ENCODE results near the gene RBBP9. TPM values are rescaled to one million over a fixed set of nuclear protein-coding genes. Genes with fewer than 3 reads are reported as not detected.
"Not testable (repeated sequence)": the region's sequence is repeated elsewhere in the genome, so short reads cannot be mapped to it uniquely, and the experiment has no call there.

Gene RBBP9
- polyA plus RNA-seq, 1 donor, result 22.5 TPM

DNA sequence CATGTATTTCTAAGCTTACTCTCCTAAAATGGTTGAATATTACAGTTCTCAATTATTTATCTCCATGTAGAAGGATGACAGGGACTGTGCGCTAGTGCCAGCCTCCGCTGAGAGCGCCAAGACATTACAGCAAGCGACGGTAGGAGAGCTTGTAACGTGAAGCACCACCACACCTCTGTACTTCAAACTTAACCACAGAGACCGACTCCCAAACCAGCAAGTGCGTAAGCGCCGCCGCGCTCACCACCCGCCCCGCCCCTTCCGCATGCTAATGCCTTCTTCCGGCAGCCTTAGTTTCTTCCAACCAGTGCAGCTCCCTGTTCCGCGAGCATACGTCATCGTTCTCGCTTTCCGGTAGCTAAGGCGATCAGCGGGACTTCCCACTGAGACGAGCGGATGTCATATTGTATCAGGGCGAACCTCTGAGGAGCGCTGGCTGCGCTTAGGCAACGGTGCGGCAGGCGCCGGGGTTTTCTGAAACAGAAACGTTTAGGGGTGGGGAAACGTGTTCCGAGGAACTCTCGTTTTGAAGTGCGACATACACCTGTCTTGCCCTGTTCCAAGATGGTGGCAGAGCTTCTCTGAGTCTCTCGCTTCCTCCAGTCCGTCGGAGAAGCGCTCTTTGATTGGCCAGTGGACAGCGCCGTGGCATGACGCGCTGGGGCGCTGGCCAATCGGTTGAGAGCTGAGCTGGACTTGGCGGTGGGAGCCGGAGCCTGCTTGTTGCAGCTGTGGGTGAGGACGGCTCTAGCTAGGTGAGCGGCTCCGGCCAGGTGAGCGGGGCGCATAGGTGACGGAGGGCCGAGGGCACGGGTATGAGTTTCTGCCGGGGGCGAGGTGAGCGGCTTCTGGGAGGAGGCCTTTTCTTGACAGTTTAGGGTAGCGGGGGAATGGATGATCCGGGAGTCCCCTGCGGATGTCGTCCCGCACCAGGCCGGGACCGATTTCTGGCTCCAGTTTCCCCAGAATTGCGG, 10.5 kb upstream of the RBBP9 start, which contains the start of gene SEC23B:
Gene SEC23B (plus strand): TSS at position 723 of the 974 bp plus-strand sequence. CDS start 2,896 bp downstream, outside the sequence.
- DNase-seq, result peak; percentile 97 to 99
- Histone ChIP-seq H3K4me1 (ENCODE audit: control insufficient read depth, insufficient read depth, low read length) (peaks cover 6% of the 10 kb centered on the region), H3K4me3 (ENCODE audit: low read length) (peak within 1 kb of the TSS; percentile 80), H3K36me3 (ENCODE audit: control insufficient read depth, insufficient read depth, low read length) (peaks cover 12% of the 10 kb centered on the region), H3K27ac (ENCODE audit: low read length) (peak within 1 kb of the TSS; percentile 85), H3K9me3 (ENCODE audit: control insufficient read depth, low read depth, low read length) (no peaks in the 10 kb centered on the region), H3K27me3 (ENCODE audit: control insufficient read depth, insufficient read depth, low read length) (peaks cover 11% of the 10 kb centered on the region)
- WGBS (ENCODE audit: insufficient coverage, low lambda C conversion rate), result no CpG with 5 or more reads among the region's 69 CpGs

DNA sequence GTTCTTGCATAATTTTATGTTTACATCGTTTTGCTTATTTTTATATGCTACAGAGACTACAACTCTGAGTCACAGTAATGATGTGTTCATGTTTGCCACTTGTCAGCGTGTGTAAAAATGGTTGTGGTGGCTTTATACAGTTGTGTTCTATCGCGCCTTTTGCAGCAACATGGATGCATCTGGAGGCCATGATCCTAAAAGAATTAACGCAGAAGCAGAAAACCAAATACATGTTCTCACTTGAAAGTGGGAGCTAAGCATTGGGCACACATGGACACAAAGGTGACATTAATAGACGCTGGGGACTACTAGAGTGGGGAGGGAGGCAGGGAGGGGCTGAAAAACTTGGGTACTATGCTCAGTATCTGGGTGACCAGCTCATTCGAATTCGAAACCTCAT, 9.7 kb upstream of the RBBP9 start:
- peak overlapping the region; percentile 85 for H3K27ac ChIP-seq (ENCODE audit: low read length)
- peaks cover 6% of the 10 kb centered on the region for H3K4me1 ChIP-seq (ENCODE audit: control insufficient read depth, insufficient read depth, low read length)
- H3K9me3 ChIP-seq (ENCODE audit: control insufficient read depth, low read depth, low read length), result no peaks in the 10 kb centered on the region
- peak overlapping the region; percentile 80 for H3K4me3 ChIP-seq (ENCODE audit: low read length)
- DNase-seq, result peak; percentile 2 to 42
- peaks cover 11% of the 10 kb centered on the region for H3K27me3 ChIP-seq (ENCODE audit: control insufficient read depth, insufficient read depth, low read length)
- H3K36me3 ChIP-seq (ENCODE audit: control insufficient read depth, insufficient read depth, low read length), result peaks cover 12% of the 10 kb centered on the region
- 50% methylated on average over 1 of the region's 8 CpGs for WGBS (ENCODE audit: insufficient coverage, low lambda C conversion rate)

DNA sequence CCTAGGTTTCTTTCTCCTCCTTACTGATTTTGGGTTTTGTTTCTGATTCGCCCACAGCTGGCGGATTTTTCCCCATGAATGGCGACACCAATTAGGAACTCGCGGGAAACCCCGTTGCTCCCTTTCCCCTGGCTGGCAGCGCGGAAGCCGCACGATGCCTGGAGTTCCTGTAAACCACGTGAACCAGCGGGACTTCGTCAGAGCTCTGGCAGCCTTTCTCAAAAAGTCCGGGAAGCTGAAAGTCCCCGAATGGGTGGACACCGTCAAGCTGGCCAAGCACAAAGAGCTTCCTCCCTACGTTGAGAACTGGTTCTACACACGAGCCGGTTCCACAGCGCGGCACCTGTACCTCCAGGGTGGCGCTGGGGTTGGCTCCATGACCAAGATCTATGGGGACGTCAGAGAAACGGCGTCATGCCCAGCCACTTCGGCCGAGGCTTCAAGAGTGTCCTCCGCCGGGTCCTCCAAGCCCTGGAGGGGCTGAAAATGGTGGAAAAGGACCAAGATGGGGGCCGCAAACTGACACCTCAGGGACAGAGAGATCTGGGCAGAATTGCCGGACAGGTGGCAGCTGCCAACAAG, 7.5 kb upstream of the RBBP9 start:
- H3K4me3 ChIP-seq (ENCODE audit: low read length), result no peak overlapping the region

DNA sequence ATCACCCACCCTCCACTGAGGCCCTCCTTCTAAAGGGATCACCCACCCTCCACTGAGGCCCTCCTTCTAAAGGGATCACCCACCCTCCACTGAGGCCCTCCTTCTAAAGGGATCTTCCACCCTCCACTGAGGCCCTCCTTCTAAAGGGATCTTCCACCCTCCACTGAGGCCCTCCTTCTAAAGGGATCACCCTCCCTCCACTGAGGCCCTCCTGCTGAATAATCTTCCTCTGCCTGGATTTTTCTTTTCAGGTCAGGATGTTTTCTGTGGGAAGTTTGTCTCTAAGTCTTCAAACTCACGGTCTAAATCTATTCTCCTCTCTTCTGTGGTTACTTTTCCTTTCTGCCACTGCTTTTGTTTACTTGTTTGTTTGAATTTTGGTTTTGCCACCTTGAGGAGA, 4.6 kb upstream of the RBBP9 start:
- not testable (repeated sequence) for H3K27ac ChIP-seq (ENCODE audit: low read length); H3K4me1 ChIP-seq (ENCODE audit: control insufficient read depth, insufficient read depth, low read length); H3K36me3 ChIP-seq (ENCODE audit: control insufficient read depth, insufficient read depth, low read length); DNase-seq; H3K9me3 ChIP-seq (ENCODE audit: control insufficient read depth, low read depth, low read length); H3K4me3 ChIP-seq (ENCODE audit: low read length)
- H3K27me3 ChIP-seq (ENCODE audit: control insufficient read depth, insufficient read depth, low read length), result peaks cover 11% of the 10 kb centered on the region
- WGBS (ENCODE audit: insufficient coverage, low lambda C conversion rate), result 33% methylated on average over 1 of the region's 1 CpG

More for the DNA sequence above, 7.5 kb upstream of the RBBP9 start:
- H3K36me3 ChIP-seq (ENCODE audit: control insufficient read depth, insufficient read depth, low read length), result no peaks in the 10 kb centered on the region
- H3K9me3 ChIP-seq (ENCODE audit: control insufficient read depth, low read depth, low read length), result no peaks in the 10 kb centered on the region
- 90% methylated on average over 2 of the region's 31 CpGs for WGBS (ENCODE audit: insufficient coverage, low lambda C conversion rate)
- H3K4me1 ChIP-seq (ENCODE audit: control insufficient read depth, insufficient read depth, low read length), result peaks cover 6% of the 10 kb centered on the region
- peaks cover 11% of the 10 kb centered on the region for H3K27me3 ChIP-seq (ENCODE audit: control insufficient read depth, insufficient read depth, low read length)
- H3K27ac ChIP-seq (ENCODE audit: low read length), result no peak overlapping the region
- peak in 1 of 2 donors; percentile 10 for DNase-seq

- WGBS (ENCODE audit: insufficient coverage, low lambda C conversion rate), result 100% methylated on average over 1 of the region's 3 CpGs
- H3K4me3 ChIP-seq (ENCODE audit: low read length), result no peak overlapping the region
- H3K27ac ChIP-seq (ENCODE audit: low read length), result no peak overlapping the region
- H3K36me3 ChIP-seq (ENCODE audit: control insufficient read depth, insufficient read depth, low read length), result peaks cover 9% of the 10 kb centered on the region
- no peaks in the 10 kb centered on the region for H3K4me1 ChIP-seq (ENCODE audit: control insufficient read depth, insufficient read depth, low read length)
- no peaks in the 10 kb centered on the region for H3K9me3 ChIP-seq (ENCODE audit: control insufficient read depth, low read depth, low read length)
- no peaks in the 10 kb centered on the region for H3K27me3 ChIP-seq (ENCODE audit: control insufficient read depth, insufficient read depth, low read length)
- no peak for DNase-seq
Measured at GRCh38 chr20:18497603-18498002, 578 bp upstream of the RBBP9 start.

DNA sequence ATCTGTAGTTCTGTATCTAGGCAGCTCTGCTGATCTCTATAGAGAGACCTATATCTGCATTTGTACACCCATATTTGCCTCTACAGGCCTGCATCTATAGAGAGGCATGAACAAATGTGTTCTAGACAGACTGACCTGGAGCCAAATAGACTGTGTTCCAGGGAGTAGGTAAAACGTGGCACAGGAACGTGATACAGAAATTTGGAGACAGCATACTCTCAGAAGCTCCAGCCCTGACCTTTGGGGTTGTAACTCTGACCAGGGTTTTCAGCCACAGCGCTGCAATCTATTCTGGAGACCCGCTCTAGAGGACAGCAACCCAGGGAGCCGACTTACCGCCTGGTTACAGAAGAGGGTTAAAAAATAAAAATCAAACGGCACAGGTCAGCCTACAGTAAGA, 983 bp downstream of the RBBP9 start:
- peak overlapping the region; percentile 78 for H3K4me3 ChIP-seq (ENCODE audit: low read length)
- 0% methylated on average over 1 of the region's 7 CpGs for WGBS (ENCODE audit: insufficient coverage, low lambda C conversion rate)
- H3K4me1 ChIP-seq (ENCODE audit: control insufficient read depth, insufficient read depth, low read length), result no peaks in the 10 kb centered on the region
- no peaks in the 10 kb centered on the region for H3K27me3 ChIP-seq (ENCODE audit: control insufficient read depth, insufficient read depth, low read length)
- peak; percentile 4 for DNase-seq
- peaks cover 14% of the 10 kb centered on the region for H3K36me3 ChIP-seq (ENCODE audit: control insufficient read depth, insufficient read depth, low read length)
- H3K27ac ChIP-seq (ENCODE audit: low read length), result no peak overlapping the region
- no peaks in the 10 kb centered on the region for H3K9me3 ChIP-seq (ENCODE audit: control insufficient read depth, low read depth, low read length)

DNA sequence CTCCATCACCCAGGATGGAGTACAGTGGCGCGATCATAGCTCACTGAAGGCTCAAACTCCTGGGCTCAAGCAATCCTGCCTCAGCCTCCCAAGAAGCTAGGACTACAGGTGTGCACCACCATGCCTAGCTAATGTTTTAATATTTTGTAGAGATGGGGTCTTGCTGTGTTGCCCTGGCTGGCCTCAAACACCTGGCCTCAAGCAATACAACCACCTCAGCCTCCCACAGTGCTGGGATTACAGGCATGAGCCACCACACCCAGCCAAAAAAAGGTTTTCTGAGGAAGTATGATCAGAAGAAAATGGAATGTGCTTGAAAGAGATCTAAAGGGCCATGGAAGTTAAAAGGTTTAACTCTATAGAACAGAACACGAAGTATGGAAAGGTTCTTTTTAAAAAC, 8.7 kb downstream of the RBBP9 start:
- no peaks in the 10 kb centered on the region for H3K9me3 ChIP-seq (ENCODE audit: control insufficient read depth, low read depth, low read length)
- no peaks in the 10 kb centered on the region for H3K4me1 ChIP-seq (ENCODE audit: control insufficient read depth, insufficient read depth, low read length)
- DNase-seq, result no peak
- no peak overlapping the region for H3K27ac ChIP-seq (ENCODE audit: low read length)
- H3K36me3 ChIP-seq (ENCODE audit: control insufficient read depth, insufficient read depth, low read length), result peaks cover 54% of the 10 kb centered on the region
- no peaks in the 10 kb centered on the region for H3K27me3 ChIP-seq (ENCODE audit: control insufficient read depth, insufficient read depth, low read length)
- 100% methylated on average over 1 of the region's 3 CpGs for WGBS (ENCODE audit: insufficient coverage, low lambda C conversion rate)
- H3K4me3 ChIP-seq (ENCODE audit: low read length), result no peak overlapping the region

GRCh38 chr20:18481596-18481995, 15.4 kb downstream of the RBBP9 start:
- no peak overlapping the region for H3K4me3 ChIP-seq (ENCODE audit: low read length)
- WGBS (ENCODE audit: insufficient coverage, low lambda C conversion rate), result no CpG with 5 or more reads among the region's 4 CpGs
- no peak for DNase-seq
- H3K9me3 ChIP-seq (ENCODE audit: control insufficient read depth, low read depth, low read length), result no peaks in the 10 kb centered on the region
- no peaks in the 10 kb centered on the region for H3K4me1 ChIP-seq (ENCODE audit: control insufficient read depth, insufficient read depth, low read length)
- peaks cover 39% of the 10 kb centered on the region for H3K36me3 ChIP-seq (ENCODE audit: control insufficient read depth, insufficient read depth, low read length)
- H3K27ac ChIP-seq (ENCODE audit: low read length), result no peak overlapping the region
- no peaks in the 10 kb centered on the region for H3K27me3 ChIP-seq (ENCODE audit: control insufficient read depth, insufficient read depth, low read length)

- no peaks in the 10 kb centered on the region for H3K27me3 ChIP-seq (ENCODE audit: control insufficient read depth, insufficient read depth, low read length)
- peaks cover 44% of the 10 kb centered on the region for H3K36me3 ChIP-seq (ENCODE audit: control insufficient read depth, insufficient read depth, low read length)
- DNase-seq, result no peak
- no peak overlapping the region for H3K27ac ChIP-seq (ENCODE audit: low read length)
- no peaks in the 10 kb centered on the region for H3K4me1 ChIP-seq (ENCODE audit: control insufficient read depth, insufficient read depth, low read length)
- H3K4me3 ChIP-seq (ENCODE audit: low read length), result no peak overlapping the region
- no CpG with 5 or more reads among the region's 1 CpG for WGBS (ENCODE audit: insufficient coverage, low lambda C conversion rate)
- H3K9me3 ChIP-seq (ENCODE audit: control insufficient read depth, low read depth, low read length), result no peaks in the 10 kb centered on the region
Measured at GRCh38 chr20:18477821-18478220, 19.2 kb downstream of the RBBP9 start.

GRCh38 chr20:18477218-18477617, 19.8 kb downstream of the RBBP9 start:
- Histone ChIP-seq H3K9me3 (ENCODE audit: control insufficient read depth, low read depth, low read length) (no peaks in the 10 kb centered on the region), H3K27me3 (ENCODE audit: control insufficient read depth, insufficient read depth, low read length) (no peaks in the 10 kb centered on the region), H3K4me1 (ENCODE audit: control insufficient read depth, insufficient read depth, low read length) (no peaks in the 10 kb centered on the region), H3K4me3 (ENCODE audit: low read length) (no peak overlapping the region), H3K27ac (ENCODE audit: low read length) (no peak overlapping the region), H3K36me3 (ENCODE audit: control insufficient read depth, insufficient read depth, low read length) (peaks cover 38% of the 10 kb centered on the region)
- no CpG with 5 or more reads among the region's 1 CpG for WGBS (ENCODE audit: insufficient coverage, low lambda C conversion rate)
- DNase-seq, result no peak
